Common myeloid progenitor, CD34-positive (primary cell): ENCODE results near the gene PHACTR1.

ENCODE experiments used
- CTCF ChIA-PET: fragments of 350-600 bp; sonication (Branson Sonifier 250); formaldehyde crosslinking; loops from one replicate; lab custom pipeline; 2021; ENCODE audit warnings: antibody characterized with exemption; lab: Charles Lee
- POLR2A ChIA-PET: fragments of 350-600 bp; sonication (Branson Sonifier 250); formaldehyde crosslinking; loops from one replicate; lab custom pipeline; 2021; ENCODE audit warnings: antibody characterized with exemption; lab: Charles Lee
- DNase-seq, 3 donors: peaks; one replicate each; pipeline versions ENCODE4 v3.0.0 to v3.0.0-alpha.2; 2013
- H3K27ac ChIP-seq, 2 experiments: 1 replicate in 1 of 2; 2 replicates in 1 of 2; pipeline ENCODE4 v1.7.0; 2013; ENCODE audit warnings: inconsistent platforms in 2 of 2, low read length in 2 of 2, mild to moderate bottlenecking in 2 of 2, low read depth in 1 of 2, moderate library complexity in 1 of 2; ENCODE audit not compliant: severe bottlenecking in 2 of 2, insufficient read depth in 1 of 2, poor library complexity in 1 of 2
- H3K27me3 ChIP-seq, 5 experiments: replicated peaks in 2 of 5; 1 replicate in 3 of 5; 2 replicates in 2 of 5; pipeline versions ENCODE4 v1.6.1 to v1.7.0; 2013; ENCODE audit warnings: low read length in 4 of 5, mild to moderate bottlenecking in 2 of 5, moderate library complexity in 2 of 5, inconsistent platforms in 1 of 5; ENCODE audit not compliant: insufficient read depth in 5 of 5, control insufficient read depth in 4 of 5
- H3K36me3 ChIP-seq, 4 experiments: 1 replicate in 2 of 4; 2 replicates in 2 of 4; pipeline versions ENCODE4 v1.6.1 to v1.7.0; 2013; ENCODE audit warnings: low read length in 3 of 4, control low read depth in 1 of 4, mild to moderate bottlenecking in 1 of 4; ENCODE audit not compliant: control insufficient read depth in 4 of 4, insufficient read depth in 4 of 4
- H3K4me1 ChIP-seq, 4 experiments: 1 replicate in 3 of 4; 2 replicates in 1 of 4; pipeline versions ENCODE4 v1.6.1 to v1.7.1; 2013; ENCODE audit warnings: low read length in 3 of 4, mild to moderate bottlenecking in 3 of 4, control low read depth in 1 of 4, inconsistent platforms in 1 of 4, moderate library complexity in 1 of 4; ENCODE audit not compliant: control insufficient read depth in 4 of 4, insufficient read depth in 4 of 4; ENCODE audit errors: control extremely low read depth in 1 of 4
- H3K4me3 ChIP-seq, 7 experiments: 1 replicate in 4 of 7; 2 replicates in 3 of 7; pipeline versions ENCODE4 v1.5.1 to v1.7.0; 2013; ENCODE audit warnings: mild to moderate bottlenecking in 7 of 7, low read length in 6 of 7, moderate library complexity in 6 of 7, inconsistent platforms in 2 of 7, low read depth in 2 of 7, control low read depth in 1 of 7; ENCODE audit not compliant: insufficient read depth in 4 of 7, control insufficient read depth in 1 of 7; ENCODE audit errors: extremely low read depth in 1 of 7
- H3K9me3 ChIP-seq, 5 experiments: 1 replicate in 4 of 5; 2 replicates in 1 of 5; pipeline versions ENCODE4 v1.6.1 to v1.7.1; 2013; ENCODE audit warnings: low read length in 4 of 5, mild to moderate bottlenecking in 2 of 5, inconsistent platforms in 1 of 5, low read depth in 1 of 5, moderate library complexity in 1 of 5; ENCODE audit not compliant: control insufficient read depth in 4 of 5, insufficient read depth in 2 of 5; ENCODE audit errors: control extremely low read depth in 1 of 5
- WGBS: methylation state at CpG from one replicate; pipeline ENCODE4 v1.1.5; 2013; ENCODE audit not compliant: insufficient coverage; 5-methylcytosine and 5-hydroxymethylcytosine counted together

The PHACTR1 gene

DNA sequence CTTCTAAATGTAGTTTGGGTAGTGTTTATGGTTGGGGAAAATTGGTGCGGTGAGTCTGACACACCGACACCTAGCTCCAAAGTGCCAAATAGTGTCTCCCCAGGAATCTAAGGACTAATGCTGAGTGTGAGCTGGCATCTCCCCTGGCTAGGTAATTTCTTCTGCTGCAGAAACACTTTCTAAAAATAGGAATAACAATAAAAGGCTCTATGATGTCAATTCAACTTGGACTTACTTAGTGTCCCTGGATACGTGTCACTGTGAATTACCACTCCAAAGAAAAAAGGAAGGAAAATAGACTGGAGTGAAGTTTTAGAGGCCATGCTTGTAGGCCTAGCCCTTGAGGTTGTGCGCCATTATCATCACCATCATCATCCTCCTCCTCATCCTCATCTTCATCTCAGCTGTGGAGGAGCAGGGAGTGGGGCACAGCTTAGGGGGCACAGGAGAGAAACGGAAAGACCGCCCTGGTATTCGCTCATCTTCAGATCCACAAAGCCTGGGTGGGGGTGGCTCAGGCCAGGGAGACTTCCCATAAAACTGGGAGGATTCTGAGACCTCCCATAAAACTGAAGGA lies 522.2 kb downstream of the PHACTR1 start:
- H3K4me1 ChIP-seq, result no peaks in the 10 kb centered on the region
- CTCF ChIA-PET, result interaction anchor here (1.3 kb wide), 1 partner anchor 44 kb away, joined by 3 read pairs; no protein-coding TSS in a partner anchor
- peaks cover 0 to 2% (median 0%) of the 10 kb centered on the region in 5 experiments for H3K9me3 ChIP-seq
- 98% methylated on average over 6 of the region's 7 CpGs for WGBS
- no peak overlapping the region for H3K4me3 ChIP-seq
- no peak overlapping the region for H3K27ac ChIP-seq
- H3K27me3 ChIP-seq, result no peaks in the 10 kb centered on the region
- POLR2A ChIA-PET, result no interaction called here
- DNase-seq, result no peak
- peaks cover 6 to 38% (median 25%) of the 10 kb centered on the region in 4 experiments for H3K36me3 ChIP-seq

DNA sequence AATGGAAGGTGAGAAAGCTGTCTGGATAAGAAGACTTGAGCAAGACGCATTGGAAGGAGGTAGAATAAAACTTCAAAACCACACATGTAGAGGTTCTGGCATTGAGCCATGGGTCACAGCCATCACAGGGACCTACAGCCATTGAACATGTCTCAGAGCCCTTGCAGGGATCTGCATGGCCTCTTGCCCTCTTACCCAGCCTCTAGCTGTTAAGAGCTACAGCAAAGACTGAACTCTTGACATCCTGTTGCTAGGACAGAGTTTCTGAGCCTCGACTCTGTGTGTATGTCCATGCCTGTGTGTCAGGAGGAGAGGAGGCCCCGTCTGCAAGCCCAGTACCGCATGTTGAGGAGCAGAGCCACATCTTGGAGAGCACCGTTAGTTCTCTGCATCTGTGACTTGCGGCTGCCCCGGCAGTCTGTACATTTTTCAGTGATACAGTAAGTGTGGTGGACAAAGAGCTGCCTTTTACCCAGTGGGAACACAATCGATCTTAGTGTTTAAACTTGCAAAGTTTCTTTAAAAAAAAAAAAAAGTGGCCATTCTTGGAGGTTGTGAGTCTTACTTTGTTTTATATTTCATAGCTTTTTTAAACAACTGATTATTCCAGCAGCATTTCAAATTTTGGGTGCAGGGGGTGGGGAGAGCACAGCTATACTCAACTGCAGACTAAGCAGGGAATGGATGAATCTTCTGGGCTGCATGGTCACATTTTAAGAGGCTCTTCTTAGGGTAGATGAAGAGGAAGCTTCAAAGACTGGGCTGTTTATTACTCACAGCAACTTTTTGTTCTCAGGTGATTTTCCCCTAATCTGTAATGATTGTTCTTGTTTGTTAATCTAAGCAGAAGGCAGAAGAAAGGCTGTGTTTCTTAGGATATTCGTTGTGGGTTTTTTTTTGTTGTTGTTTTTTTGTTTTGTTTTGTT lies 523.2 kb downstream of the PHACTR1 start:
- Histone ChIP-seq H3K4me1 (no peaks in the 10 kb centered on the region), H3K27me3 (no peaks in the 10 kb centered on the region), H3K36me3 (peaks cover 6 to 33% (median 22%) of the 10 kb centered on the region in 4 experiments), H3K9me3 (peaks cover 0 to 4% (median 0%) of the 10 kb centered on the region in 5 experiments), H3K27ac (no peak overlapping the region), H3K4me3 (no peak overlapping the region)
- ChIA-PET CTCF (interaction anchor here (0.6 to 1.3 kb wide), 5 partner anchors 11 to 90 kb away, joined by 3 to 4 read pairs (median 3); no protein-coding TSS in a partner anchor), POLR2A (no interaction called here)
- no peak for DNase-seq
- 91% methylated on average over 8 of the region's 9 CpGs for WGBS

DNA sequence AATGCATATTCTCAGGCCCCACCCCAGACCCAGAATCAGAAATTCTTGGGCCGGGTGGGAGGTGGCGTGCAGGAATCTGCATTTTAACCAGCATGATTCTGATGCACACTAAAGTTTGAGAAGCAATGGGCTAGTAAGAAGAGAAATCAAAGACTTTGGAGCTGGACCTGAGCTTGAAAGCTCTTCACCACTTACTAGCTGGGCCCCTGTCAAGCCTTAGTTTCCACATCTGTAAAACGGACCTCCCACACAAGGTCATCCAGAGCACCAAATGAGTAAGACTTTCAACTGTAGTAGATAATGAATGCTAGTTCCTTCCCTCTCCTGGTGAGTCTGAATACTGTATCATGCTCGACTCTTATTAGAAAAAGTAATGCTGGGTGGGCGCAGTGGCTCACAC lies 524.8 kb downstream of the PHACTR1 start:
- Histone ChIP-seq H3K27me3 (no peaks in the 10 kb centered on the region), H3K9me3 (peaks cover 0 to 4% (median 0%) of the 10 kb centered on the region in 5 experiments), H3K4me3 (no peak overlapping the region), H3K27ac (no peak overlapping the region), H3K36me3 (peaks cover 4 to 22% (median 17%) of the 10 kb centered on the region in 4 experiments), H3K4me1 (no peaks in the 10 kb centered on the region)
- ChIA-PET POLR2A (no interaction called here), CTCF (interaction anchor here (1.1 to 2.1 kb wide), 2 partner anchors 9 to 46 kb away, joined by 4 to 8 read pairs; no protein-coding TSS in a partner anchor)
- no peak for DNase-seq
- WGBS, result 100% methylated on average over 1 of the region's 5 CpGs

DNA sequence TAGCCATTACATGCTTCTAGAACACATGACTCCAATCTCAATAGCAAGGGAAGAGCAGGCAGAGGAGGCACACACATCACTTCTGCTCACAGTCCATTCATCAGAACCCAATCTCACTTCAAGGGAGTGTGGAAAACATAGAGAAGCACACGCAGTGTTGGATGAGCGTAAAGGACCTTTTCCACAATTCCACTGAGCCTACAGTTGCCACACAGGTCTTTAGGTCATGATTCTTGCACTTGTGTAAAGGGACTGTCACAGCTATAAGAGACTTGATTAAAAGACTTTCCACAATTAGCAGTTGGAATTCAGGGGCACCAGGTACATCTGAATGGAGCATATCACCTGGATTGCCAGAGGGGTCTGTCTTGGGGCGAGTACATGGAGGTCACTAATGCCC lies 525.6 kb downstream of the PHACTR1 start:
- H3K27ac ChIP-seq, result no peak overlapping the region
- 94% methylated on average over 2 of the region's 3 CpGs for WGBS
- ChIA-PET POLR2A (no interaction called here), CTCF (interaction anchor here (0.6 to 2.1 kb wide), 2 partner anchors 9 to 16 kb away, joined by 3 to 8 read pairs; no protein-coding TSS in a partner anchor)
- H3K27me3 ChIP-seq, result no peaks in the 10 kb centered on the region
- H3K4me1 ChIP-seq, result no peaks in the 10 kb centered on the region
- no peak for DNase-seq
- peaks cover 4 to 17% (median 13%) of the 10 kb centered on the region in 4 experiments for H3K36me3 ChIP-seq
- peaks cover 0 to 4% (median 0%) of the 10 kb centered on the region in 5 experiments for H3K9me3 ChIP-seq
- no peak overlapping the region for H3K4me3 ChIP-seq

DNA sequence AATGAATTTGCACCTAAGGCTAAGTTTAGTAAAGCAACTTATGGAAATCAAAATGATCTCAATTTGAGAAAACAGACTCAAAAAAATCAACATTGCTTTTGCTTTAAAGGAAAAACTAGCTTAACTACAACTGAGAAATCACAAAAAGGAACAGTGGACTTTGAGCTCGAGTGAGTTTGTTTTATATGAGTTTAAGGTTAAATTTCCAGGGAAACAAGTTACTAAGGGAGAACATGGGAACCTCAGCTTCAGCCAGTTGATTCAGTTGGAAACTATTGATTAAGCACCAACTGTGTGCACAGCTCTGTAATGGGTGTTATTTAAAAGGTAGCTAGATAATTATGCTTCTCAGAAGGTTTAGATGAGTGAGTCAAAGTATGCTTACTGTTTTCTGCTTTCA lies 526.0 kb downstream of the PHACTR1 start:
- DNase-seq, result no peak
- Histone ChIP-seq H3K4me1 (no peaks in the 10 kb centered on the region), H3K27ac (no peak overlapping the region), H3K27me3 (no peaks in the 10 kb centered on the region), H3K9me3 (peaks cover 0 to 4% (median 0%) of the 10 kb centered on the region in 5 experiments), H3K4me3 (no peak overlapping the region), H3K36me3 (peaks cover 4 to 19% (median 12%) of the 10 kb centered on the region in 4 experiments)
- 100% methylated on average over 1 of the region's 1 CpG for WGBS
- ChIA-PET CTCF (interaction anchor here (0.6 to 2.1 kb wide), 2 partner anchors 8 to 16 kb away, joined by 3 to 8 read pairs; no protein-coding TSS in a partner anchor), POLR2A (no interaction called here)

DNA sequence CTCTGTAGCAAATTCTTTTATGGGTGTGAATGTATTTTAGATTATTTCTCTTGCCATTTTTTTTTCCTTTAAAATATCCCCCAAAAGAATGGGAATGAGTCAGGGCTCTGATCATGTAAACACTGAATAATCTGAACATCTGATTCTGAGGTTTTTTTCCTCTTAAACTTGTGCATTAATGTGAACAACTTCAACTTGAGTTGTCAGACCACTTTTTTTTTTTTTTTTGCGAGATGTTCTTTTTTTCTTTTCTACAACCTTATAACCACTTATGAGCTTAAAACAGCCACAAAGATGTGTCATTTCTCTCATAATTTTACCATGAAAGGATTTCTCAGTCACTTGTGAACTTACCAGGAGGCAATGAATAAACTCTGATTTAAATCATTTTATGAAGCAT lies 526.5 kb downstream of the PHACTR1 start:
- no peaks in the 10 kb centered on the region for H3K4me1 ChIP-seq
- ChIA-PET CTCF (interaction anchor here (2.1 kb wide), 1 partner anchor 8 kb away, joined by 8 read pairs; no protein-coding TSS in a partner anchor), POLR2A (no interaction called here)
- peaks cover 0 to 4% (median 0%) of the 10 kb centered on the region in 5 experiments for H3K9me3 ChIP-seq
- no CpG with 5 or more reads among the region's 1 CpG for WGBS
- no peak overlapping the region for H3K4me3 ChIP-seq
- no peak for DNase-seq
- H3K36me3 ChIP-seq, result peaks cover 4 to 23% (median 11%) of the 10 kb centered on the region in 4 experiments
- no peaks in the 10 kb centered on the region for H3K27me3 ChIP-seq
- H3K27ac ChIP-seq, result no peak overlapping the region
